ENCODE results near the gene CPVL.
"Not testable (repeated sequence)": the region's sequence is repeated elsewhere in the genome, so short reads cannot be mapped to it uniquely, and the experiment has no call there.

The CPVL gene

GRCh38 chr7:29116361-29117200 lies 29.8 kb downstream of the CPVL start:
- no peak for DNase-seq

GRCh38 chr7:29115753-29116152 lies 30.6 kb downstream of the CPVL start:
- no peak for DNase-seq

GRCh38 chr7:29115130-29115687 lies 31.1 kb downstream of the CPVL start:
- DNase-seq: no peak

GRCh38 chr7:29114266-29114665 lies 32.1 kb downstream of the CPVL start:
- DNase-seq: not testable (repeated sequence)

GRCh38 chr7:29113384-29114102 lies 32.8 kb downstream of the CPVL start:
- no peak for DNase-seq

- no peak for DNase-seq
Observed at GRCh38 chr7:29112721-29113120, 33.6 kb downstream of the CPVL start.

GRCh38 chr7:29109899-29110298 lies 36.4 kb downstream of the CPVL start:
- DNase-seq: no peak

GRCh38 chr7:29109358-29109757 lies 37.0 kb downstream of the CPVL start:
- DNase-seq: no peak

GRCh38 chr7:29107056-29107455 lies 39.3 kb downstream of the CPVL start:
- DNase-seq: no peak

GRCh38 chr7:29106669-29106988 lies 39.7 kb downstream of the CPVL start:
- no peak for DNase-seq

- DNase-seq: peak; percentile 64
Observed at GRCh38 chr7:29105752-29106668, 40.3 kb downstream of the CPVL start.

- DNase-seq: no peak
Observed at GRCh38 chr7:29105191-29105590, 41.1 kb downstream of the CPVL start.

- peak; percentile 78 for DNase-seq
Observed at GRCh38 chr7:29102558-29103151, 43.7 kb downstream of the CPVL start.

- no peak for DNase-seq
Observed at GRCh38 chr7:29100924-29101323, 45.4 kb downstream of the CPVL start.

- no peak for DNase-seq
Observed at GRCh38 chr7:29099896-29100847, 46.2 kb downstream of the CPVL start.

GRCh38 chr7:29096446-29096730 lies 49.9 kb downstream of the CPVL start:
- DNase-seq: no peak

- no peak for DNase-seq
Observed at GRCh38 chr7:29095631-29096445, 50.5 kb downstream of the CPVL start.

GRCh38 chr7:29093091-29093490 lies 53.2 kb downstream of the CPVL start:
- DNase-seq: not testable (repeated sequence)

- DNase-seq: no peak
Observed at GRCh38 chr7:29091715-29092114, 54.6 kb downstream of the CPVL start.

- no peak for DNase-seq
Observed at GRCh38 chr7:29090836-29091601, 55.3 kb downstream of the CPVL start.

Data from left hindlimb (tissue), 1 donor.